ENCODE data around the gene CRYBB1. TPM values are rescaled to one million over a fixed set of nuclear protein-coding genes. Genes with fewer than 3 reads are reported as not detected.

The CRYBB1 gene
- total RNA-seq, 1 experiment from 2014 or later: not detected

GRCh38 chr22:26585104-26585790 is 32.6 kb downstream of the CRYBB1 start:
- in situ Hi-C loops (cut with HindIII; ENCODE audit: low sequenced_read_pairs): no loop called here
- DNase-seq (ENCODE audit: low spot score): no peak

- in situ Hi-C loops (cut with HindIII; ENCODE audit: low sequenced_read_pairs): no loop called here
- no peak for DNase-seq (ENCODE audit: low spot score)
These were observed 33.8 kb downstream of the CRYBB1 start for GRCh38 chr22:26584010-26584409.

- no peak for DNase-seq (ENCODE audit: low spot score)
- in situ Hi-C loops (cut with HindIII; ENCODE audit: low sequenced_read_pairs): no loop called here
These were observed 36.1 kb downstream of the CRYBB1 start for GRCh38 chr22:26581633-26582168.

GRCh38 chr22:26581026-26581425 is 36.8 kb downstream of the CRYBB1 start:
- in situ Hi-C loops (cut with HindIII; ENCODE audit: low sequenced_read_pairs): no loop called here
- no peak for DNase-seq (ENCODE audit: low spot score)

- DNase-seq (ENCODE audit: low spot score): no peak
- in situ Hi-C loops (cut with HindIII; ENCODE audit: low sequenced_read_pairs): no loop called here
These were observed 37.4 kb downstream of the CRYBB1 start for GRCh38 chr22:26580240-26580962.

GRCh38 chr22:26579331-26579886 is 38.4 kb downstream of the CRYBB1 start:
- in situ Hi-C loops (cut with HindIII; ENCODE audit: low sequenced_read_pairs): no loop called here
- no peak for DNase-seq (ENCODE audit: low spot score)

- no peak for DNase-seq (ENCODE audit: low spot score)
- in situ Hi-C loops (cut with HindIII; ENCODE audit: low sequenced_read_pairs): no loop called here
These were observed 40.7 kb downstream of the CRYBB1 start for GRCh38 chr22:26577081-26577480.

GRCh38 chr22:26576026-26576680 is 41.7 kb downstream of the CRYBB1 start:
- no peak for DNase-seq (ENCODE audit: low spot score)
- in situ Hi-C loops (cut with HindIII; ENCODE audit: low sequenced_read_pairs): no loop called here

- no peak for DNase-seq (ENCODE audit: low spot score)
- in situ Hi-C loops (cut with HindIII; ENCODE audit: low sequenced_read_pairs): no loop called here
These were observed 43.7 kb downstream of the CRYBB1 start for GRCh38 chr22:26574001-26574723.

GRCh38 chr22:26573026-26573662 is 44.7 kb downstream of the CRYBB1 start:
- DNase-seq (ENCODE audit: low spot score): no peak
- in situ Hi-C loops (cut with HindIII; ENCODE audit: low sequenced_read_pairs): no loop called here

GRCh38 chr22:26570864-26571525 is 46.8 kb downstream of the CRYBB1 start:
- DNase-seq (ENCODE audit: low spot score): no peak
- in situ Hi-C loops (cut with HindIII; ENCODE audit: low sequenced_read_pairs): no loop called here

- no peak for DNase-seq (ENCODE audit: low spot score)
- in situ Hi-C loops (cut with HindIII; ENCODE audit: low sequenced_read_pairs): no loop called here
These were observed 47.7 kb downstream of the CRYBB1 start for GRCh38 chr22:26570115-26570514.

GRCh38 chr22:26568207-26568706 is 49.6 kb downstream of the CRYBB1 start:
- in situ Hi-C loops (cut with HindIII; ENCODE audit: low sequenced_read_pairs): no loop called here

GRCh38 chr22:26567610-26568009 is 50.2 kb downstream of the CRYBB1 start:
- in situ Hi-C loops (cut with HindIII; ENCODE audit: low sequenced_read_pairs): no loop called here
- no peak for DNase-seq (ENCODE audit: low spot score)

More at GRCh38 chr22:26568207-26568706, 49.6 kb downstream of the CRYBB1 start:
- DNase-seq (ENCODE audit: low spot score): no peak

- in situ Hi-C loops (cut with HindIII; ENCODE audit: low sequenced_read_pairs): no loop called here
- no peak for DNase-seq (ENCODE audit: low spot score)
These were observed 50.8 kb downstream of the CRYBB1 start for GRCh38 chr22:26566994-26567393.

- in situ Hi-C loops (cut with HindIII; ENCODE audit: low sequenced_read_pairs): no loop called here
- DNase-seq (ENCODE audit: low spot score): no peak
These were observed 51.9 kb downstream of the CRYBB1 start for GRCh38 chr22:26565889-26566288.

GRCh38 chr22:26565181-26565580 is 52.6 kb downstream of the CRYBB1 start:
- in situ Hi-C loops (cut with HindIII; ENCODE audit: low sequenced_read_pairs): no loop called here
- no peak for DNase-seq (ENCODE audit: low spot score)

- DNase-seq (ENCODE audit: low spot score): no peak
- in situ Hi-C loops (cut with HindIII; ENCODE audit: low sequenced_read_pairs): no loop called here
These were observed 53.2 kb downstream of the CRYBB1 start for GRCh38 chr22:26564672-26565071.

All from G401 (cell line).